PC-9 (cell line): ENCODE results near the gene ARHGAP26.

Experiments
- EZH2 ChIP-seq: fragments of 200-600 bp; sonication (generic); IDR thresholded peaks from 2 replicates; pipeline ENCODE4 v1.8.0; 2017; ENCODE audit warnings: antibody characterized with exemption, low read depth
- TF ChIP-seq, protein P1 (sequence below): fragments of 200-600 bp; sonication (generic); conservative IDR thresholded peaks from 2 replicates; pipeline ENCODE4 v1.6.1; 2017; ENCODE audit warnings: mixed run types, antibody characterized with exemption, mild to moderate bottlenecking, moderate library complexity

- TF ChIP-seq, protein P1, sequence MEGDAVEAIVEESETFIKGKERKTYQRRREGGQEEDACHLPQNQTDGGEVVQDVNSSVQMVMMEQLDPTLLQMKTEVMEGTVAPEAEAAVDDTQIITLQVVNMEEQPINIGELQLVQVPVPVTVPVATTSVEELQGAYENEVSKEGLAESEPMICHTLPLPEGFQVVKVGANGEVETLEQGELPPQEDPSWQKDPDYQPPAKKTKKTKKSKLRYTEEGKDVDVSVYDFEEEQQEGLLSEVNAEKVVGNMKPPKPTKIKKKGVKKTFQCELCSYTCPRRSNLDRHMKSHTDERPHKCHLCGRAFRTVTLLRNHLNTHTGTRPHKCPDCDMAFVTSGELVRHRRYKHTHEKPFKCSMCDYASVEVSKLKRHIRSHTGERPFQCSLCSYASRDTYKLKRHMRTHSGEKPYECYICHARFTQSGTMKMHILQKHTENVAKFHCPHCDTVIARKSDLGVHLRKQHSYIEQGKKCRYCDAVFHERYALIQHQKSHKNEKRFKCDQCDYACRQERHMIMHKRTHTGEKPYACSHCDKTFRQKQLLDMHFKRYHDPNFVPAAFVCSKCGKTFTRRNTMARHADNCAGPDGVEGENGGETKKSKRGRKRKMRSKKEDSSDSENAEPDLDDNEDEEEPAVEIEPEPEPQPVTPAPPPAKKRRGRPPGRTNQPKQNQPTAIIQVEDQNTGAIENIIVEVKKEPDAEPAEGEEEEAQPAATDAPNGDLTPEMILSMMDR = no peak
- no peak for TF ChIP-seq EZH2
These were observed 270.4 kb downstream of the ARHGAP26 start for GRCh38 chr5:143040622-143041021.
